Thyroid gland (tissue), 4 donors: ENCODE measurements around the gene LEP. TPM values are rescaled to one million over a fixed set of nuclear protein-coding genes. Genes with fewer than 3 reads are reported as not detected.

Source experiments
- DNase-seq, 2 donors: peaks; one replicate each; pipeline ENCODE4 v3.0.0-alpha.2; 2019
- H3K27ac ChIP-seq, 3 donors: fragments of 200-600 bp; sonication (generic); 1 replicate in 2 of 3; 2 replicates in 1 of 3; pipeline ENCODE4 v1.5.1; 2016 to 2019; ENCODE audit warnings: mild to moderate bottlenecking in 1 of 3, moderate library complexity in 1 of 3
- H3K27me3 ChIP-seq: fragments of 200-600 bp; sonication (generic); one replicate; pipeline ENCODE4 v1.5.1; 2019
- H3K36me3 ChIP-seq, 2 donors: fragments of 200-600 bp; sonication (generic); one replicate each; pipeline ENCODE4 v1.5.1; 2016 to 2019
- H3K4me1 ChIP-seq, 2 donors: fragments of 200-600 bp; sonication (generic); one replicate each; pipeline ENCODE4 v1.5.1; 2017 to 2019
- H3K4me3 ChIP-seq, 3 donors: fragments of 200-600 bp; sonication (generic); replicated peaks in 1 of 3; 1 replicate in 2 of 3; 2 replicates in 1 of 3; pipeline ENCODE4 v1.5.1; 2016; ENCODE audit warnings: mild to moderate bottlenecking in 1 of 3
- H3K9me3 ChIP-seq: fragments of 200-600 bp; sonication (generic); one replicate; pipeline ENCODE4 v1.5.1; 2017
- CTCF ChIP-seq, 6 experiments: fragments of 200-600 bp in 3 of 6; fragments of 450-650 bp in 3 of 6; sonication (generic) in 3 of 6; IDR thresholded peaks; one replicate each; pipeline ENCODE4 v1.5.1; 2016 to 2019; ENCODE audit warnings: antibody characterized with exemption in 6 of 6, mild to moderate bottlenecking in 2 of 6, inconsistent platforms in 1 of 6, moderate library complexity in 1 of 6
- POLR2A ChIP-seq, 2 donors: fragments of 450-650 bp; IDR thresholded peaks; one replicate each; pipeline ENCODE4 v1.6.1; 2017; ENCODE audit warnings: antibody characterized with exemption in 2 of 2, mild to moderate bottlenecking in 2 of 2, moderate library complexity in 1 of 2
- WGBS, 2 donors: methylation state at CpG; one replicate each; pipeline ENCODE4 v1.1.5; 2017; 5-methylcytosine and 5-hydroxymethylcytosine counted together
- intact Hi-C: fragments of 100-400 bp; cut with DNase I; formaldehyde crosslinking; loops from one replicate; pipeline ENCODE4 v1.15.1; 2023
- total RNA-seq, 4 donors: library from RNA; depleted of rRNA; stranded (reverse); fragments of >200 nt; gene quantifications; one replicate each; pipeline ENCODE4 v1.2.3, GENCODE V29; 2016

Gene LEP
- total RNA-seq, 4 donors from 2014 or later = 0.11 to 0.40 TPM; not detected in 2

- TF ChIP-seq CTCF (IDR thresholded peaks at IDR 0.05) (no peak), POLR2A (IDR thresholded peaks at IDR 0.05) (no peak)
- DNase-seq = no peak
- Histone ChIP-seq H3K4me3 (no peak overlapping the region), H3K4me1 (peaks cover 10 to 27% of the 10 kb centered on the region in 2 donors), H3K9me3 (no peaks in the 10 kb centered on the region), H3K27me3 (peaks cover 4% of the 10 kb centered on the region), H3K36me3 (no peaks in the 10 kb centered on the region), H3K27ac (no peak overlapping the region)
- intact Hi-C loops = no loop called here
- WGBS, 2 donors = 50 to 86% methylated on average over 1 to 2 of the region's 2 CpGs
Observed at GRCh38 chr7:128268233-128268632, 27.2 kb downstream of the LEP start.

DNA sequence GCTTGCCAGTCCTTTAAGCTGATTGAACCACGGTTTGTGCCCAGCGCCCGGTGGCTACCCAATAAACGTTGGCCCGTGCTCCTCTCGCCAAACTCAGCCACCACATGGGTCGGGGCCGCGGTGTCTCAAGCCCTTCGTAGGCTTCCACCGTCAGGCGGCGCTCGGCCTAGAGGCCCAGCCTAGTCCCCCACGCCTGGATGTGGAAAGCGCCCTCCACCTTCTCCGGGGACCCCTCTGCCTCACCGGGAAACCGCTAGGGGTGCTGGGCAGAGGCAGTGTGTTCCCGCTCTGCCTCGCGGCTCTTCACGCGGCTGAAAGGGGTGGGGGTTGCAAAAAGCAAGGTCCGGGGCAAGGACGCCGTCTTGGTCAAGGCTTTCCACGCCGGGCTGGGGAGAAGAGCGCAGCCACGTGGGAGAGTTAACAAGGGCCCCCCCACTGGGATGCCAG is 29.8 kb downstream of the LEP start:
- Histone ChIP-seq H3K36me3 (no peaks in the 10 kb centered on the region), H3K9me3 (no peaks in the 10 kb centered on the region), H3K27ac (no peak overlapping the region), H3K4me1 (peaks cover 10 to 27% of the 10 kb centered on the region in 2 donors), H3K27me3 (peaks cover 4% of the 10 kb centered on the region), H3K4me3 (no peak overlapping the region)
- TF ChIP-seq POLR2A (IDR thresholded peaks at IDR 0.05) (no peak), CTCF (IDR thresholded peaks at IDR 0.05) (no peak)
- 14 to 18% methylated on average over 8 to 25 of the region's 31 CpGs for WGBS, 2 donors
- intact Hi-C loops = no loop called here
- DNase-seq = no peak

DNA sequence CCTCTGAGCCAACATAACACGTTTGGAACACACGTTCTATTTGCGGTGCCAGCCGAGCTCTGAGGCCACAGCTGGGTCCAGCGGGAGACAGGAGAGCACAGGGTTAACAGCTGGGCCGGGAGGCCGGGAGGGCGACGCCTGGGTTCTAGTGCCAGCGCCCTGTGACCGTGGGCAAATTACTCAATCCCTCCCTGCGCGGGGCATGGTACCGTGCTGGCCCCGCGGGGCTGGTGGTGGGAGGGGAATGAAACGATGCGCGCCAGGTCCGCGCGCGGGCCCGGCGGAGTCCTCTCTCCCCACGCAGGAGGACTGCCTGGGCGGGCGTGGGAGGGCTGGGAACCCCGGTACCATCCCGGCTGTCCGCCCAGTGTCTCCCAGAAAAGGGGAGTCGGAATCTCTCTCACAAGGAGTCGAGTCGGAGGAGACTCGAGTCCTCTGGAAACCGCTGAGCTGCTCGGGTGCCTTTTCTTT is 30.4 kb downstream of the LEP start:
- 4 to 5% methylated on average over 14 to 18 of the region's 37 CpGs for WGBS, 2 donors
- no peaks in the 10 kb centered on the region for H3K36me3 ChIP-seq
- H3K4me3 ChIP-seq = peak overlapping the region in 1 of 3 donors; percentile 12
- no peak for DNase-seq
- peaks cover 4% of the 10 kb centered on the region for H3K27me3 ChIP-seq
- H3K9me3 ChIP-seq = no peaks in the 10 kb centered on the region
- no peak overlapping the region for H3K27ac ChIP-seq
- peaks cover 9 to 24% of the 10 kb centered on the region in 2 donors for H3K4me1 ChIP-seq
- intact Hi-C loops = no loop called here
- TF ChIP-seq CTCF (IDR thresholded peaks at IDR 0.05) (no peak), POLR2A (IDR thresholded peaks at IDR 0.05) (no peak)

DNA sequence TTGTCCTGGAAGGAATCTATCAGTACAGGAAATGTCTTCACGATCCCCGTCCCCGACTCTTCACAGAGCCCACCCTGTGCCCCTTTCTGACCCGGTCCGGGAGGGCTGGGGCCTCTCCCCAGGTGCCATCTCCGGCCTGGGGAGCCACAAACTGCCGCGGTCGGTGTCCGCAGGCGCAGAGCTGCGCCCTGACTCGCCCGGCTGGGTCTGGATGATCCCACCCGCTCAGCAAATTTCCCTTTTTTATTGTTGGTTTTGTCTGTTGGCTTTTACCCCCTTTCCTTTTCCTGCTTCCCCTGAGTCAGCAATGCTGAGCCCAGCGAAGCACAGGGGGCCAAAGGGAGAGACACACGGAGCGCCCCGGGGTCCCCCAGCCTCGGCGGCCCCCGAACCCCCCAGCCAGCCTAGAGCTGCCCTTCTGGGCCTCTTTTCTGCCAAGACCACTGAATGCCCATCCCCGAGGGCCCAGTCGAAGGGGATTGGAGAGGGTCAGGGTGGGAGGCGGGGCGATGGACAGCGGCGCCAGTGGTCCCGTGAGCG is 30.9 kb downstream of the LEP start:
- Histone ChIP-seq H3K4me3 (peak overlapping the region in 1 of 3 donors; percentile 12), H3K9me3 (no peaks in the 10 kb centered on the region), H3K27ac (no peak overlapping the region), H3K27me3 (peaks cover 4% of the 10 kb centered on the region), H3K36me3 (no peaks in the 10 kb centered on the region), H3K4me1 (peaks cover 4 to 19% of the 10 kb centered on the region in 2 donors)
- intact Hi-C loops = no loop called here
- DNase-seq = no peak
- no peak for TF ChIP-seq POLR2A (IDR thresholded peaks at IDR 0.05)
- TF ChIP-seq CTCF (IDR thresholded peaks at IDR 0.05) = no peak
- 17% methylated on average over 28 to 30 of the region's 30 CpGs for WGBS, 2 donors

- Histone ChIP-seq H3K9me3 (no peaks in the 10 kb centered on the region), H3K4me1 (peaks cover 0 to 14% of the 10 kb centered on the region in 2 donors), H3K27me3 (peaks cover 4% of the 10 kb centered on the region), H3K36me3 (no peaks in the 10 kb centered on the region), H3K4me3 (no peak overlapping the region), H3K27ac (no peak overlapping the region)
- no peak for DNase-seq
- 87 to 95% methylated on average over 4 of the region's 4 CpGs for WGBS, 2 donors
- TF ChIP-seq POLR2A (IDR thresholded peaks at IDR 0.05) (no peak), CTCF (IDR thresholded peaks at IDR 0.05) (no peak)
- intact Hi-C loops = no loop called here
Observed at GRCh38 chr7:128274246-128274883, 33.3 kb downstream of the LEP start.
